Ishikawa (cell line): Measurements from ENCODE around the gene BCL2L2.

ENCODE experiments used
- CEBPB ChIP-seq: IDR thresholded peaks from 2 replicates; pipeline ENCODE4 v1.6.1; 2012
- EP300 ChIP-seq: IDR thresholded peaks from 2 replicates; pipeline ENCODE4 v1.6.1; 2012; ENCODE audit warnings: borderline replicate concordance
- FOXM1 ChIP-seq: IDR thresholded peaks from 2 replicates; pipeline ENCODE4 v1.6.1; 2012; ENCODE audit warnings: low read depth, borderline replicate concordance
- TAF1 ChIP-seq: IDR thresholded peaks from 2 replicates; pipeline ENCODE4 v1.6.1; 2012; ENCODE audit warnings: low read depth, mild to moderate bottlenecking
- YY1 ChIP-seq: IDR thresholded peaks from 2 replicates; pipeline ENCODE4 v1.6.1; 2012; ENCODE audit warnings: low read depth

GRCh38 chr14:23353433-23353780 lies 46.8 kb downstream of the BCL2L2 start:
- TF ChIP-seq CEBPB (no peak), TAF1 (no peak), FOXM1 (no peak), EP300 (no peak), YY1 (no peak)
